Measurements from ENCODE around the gene AKAIN1.

GRCh38 chr18:5155907-5156287 lies 41.2 kb downstream of the AKAIN1 start:
- TF ChIP-seq YY1 (IDR thresholded peaks at IDR 0.05; ENCODE audit: low read depth, low read length), result no peak
- TF ChIP-seq MAFK (IDR thresholded peaks at IDR 0.05; ENCODE audit: low read depth, low read length), result no peak
- TF ChIP-seq CTCF (IDR thresholded peaks at IDR 0.05; ENCODE audit: control extremely low read depth in 1 of 3, insufficient read depth in 1 of 3, low read depth in 1 of 3, low read length in 3 of 3), result no peak
- TF ChIP-seq MAX (IDR thresholded peaks at IDR 0.05), result no peak
- TF ChIP-seq SP2 (IDR thresholded peaks at IDR 0.05; ENCODE audit: low read length), result no peak
- TF ChIP-seq POLR2AphosphoS5 (IDR thresholded peaks at IDR 0.05; ENCODE audit: low read depth, low read length), result no peak
- no peak for TF ChIP-seq PHF8 (conservative IDR thresholded peaks at IDR 0.05; ENCODE audit: low read depth, low read length)
- no peak for TF ChIP-seq POLR2A (IDR thresholded peaks at IDR 0.05; ENCODE audit: control extremely low read depth in 1 of 2, low read depth in 2 of 2, low read length in 2 of 2)
- no peak for TF ChIP-seq KDM1A (IDR thresholded peaks at IDR 0.05; ENCODE audit: borderline replicate concordance, low read length)
- TF ChIP-seq SRF (IDR thresholded peaks at IDR 0.05; ENCODE audit: low read depth, low read length), result no peak
- no peak for TF ChIP-seq CHD2 (IDR thresholded peaks at IDR 0.05; ENCODE audit: low read length)
- TF ChIP-seq GABPA (IDR thresholded peaks at IDR 0.05; ENCODE audit: borderline replicate concordance, insufficient read depth, low read length), result no peak
- no peak for TF ChIP-seq SP4 (IDR thresholded peaks at IDR 0.05; ENCODE audit: low read length)
- TF ChIP-seq NANOG (IDR thresholded peaks at IDR 0.05; ENCODE audit: insufficient read depth, low read depth, low read length, poor library complexity, severe bottlenecking), result no peak
